HepG2 (cell line): Measurements from ENCODE around the gene WASHC3.

Source experiments
- BHLHE40 ChIP-seq: IDR thresholded peaks from 2 replicates; pipeline ENCODE4 v1.6.1; 2011; ENCODE audit warnings: low read length, improper control_type of control experiment
- CBX5 ChIP-seq: sonication (generic); formaldehyde crosslinking; IDR thresholded peaks from 2 replicates; pipeline ENCODE4 v1.4.0; 2020; ENCODE audit warnings: missing genetic modification reagents, borderline replicate concordance
- MAFK ChIP-seq, 2 experiments: IDR thresholded peaks in 1 of 2; conservative IDR thresholded peaks in 1 of 2; 2 replicates each; pipeline ENCODE4 v1.6.1; 2011; ENCODE audit warnings: improper control_type of control experiment in 2 of 2, low read length in 2 of 2
- NFRKB ChIP-seq: fragments of 450-650 bp; IDR thresholded peaks from 2 replicates; pipeline ENCODE4 v1.6.1; 2017
- POLR2A ChIP-seq, 2 experiments: IDR thresholded peaks; 2 replicates each; pipeline ENCODE4 v1.6.1; 2011; ENCODE audit warnings: low read depth in 2 of 2, low read length in 2 of 2, mild to moderate bottlenecking in 1 of 2, moderate library complexity in 1 of 2; ENCODE audit not compliant: insufficient read depth in 1 of 2
- ZNF263 ChIP-seq: sonication (generic); formaldehyde crosslinking; IDR thresholded peaks from 2 replicates; pipeline ENCODE4 v1.4.0; 2020; ENCODE audit warnings: missing genetic modification reagents
- ZNF33A ChIP-seq: sonication (generic); formaldehyde crosslinking; IDR thresholded peaks from 2 replicates; pipeline ENCODE4 v1.5.1; 2020; ENCODE audit warnings: missing genetic modification reagents, mild to moderate bottlenecking, moderate library complexity, borderline replicate concordance
- TF ChIP-seq, protein P1 (sequence below): sonication (generic); formaldehyde crosslinking; IDR thresholded peaks from 2 replicates; pipeline ENCODE4 v1.5.0; 2020; ENCODE audit warnings: mild to moderate bottlenecking, missing genetic modification reagents, moderate library complexity
- TF ChIP-seq, protein P2 (sequence below): sonication (generic); formaldehyde crosslinking; IDR thresholded peaks from 2 replicates; pipeline ENCODE4 v1.4.0; 2020; ENCODE audit warnings: missing genetic modification reagents
- TF ChIP-seq, protein P3 (sequence below): IDR thresholded peaks from 2 replicates; pipeline ENCODE4 v1.6.1; 2016; ENCODE audit warnings: control low read depth
- TF ChIP-seq, protein P4 (sequence below): sonication (generic); formaldehyde crosslinking; conservative IDR thresholded peaks from 2 replicates; pipeline ENCODE4 v1.4.0; 2020; ENCODE audit warnings: missing genetic modification reagents
- TF ChIP-seq, protein P5 (sequence below): sonication (generic); formaldehyde crosslinking; conservative IDR thresholded peaks from 2 replicates; pipeline ENCODE4 v1.4.0; 2020; ENCODE audit warnings: mild to moderate bottlenecking, missing genetic modification reagents, moderate library complexity
- TF ChIP-seq, protein P6 (sequence below): sonication (generic); formaldehyde crosslinking; IDR thresholded peaks from 2 replicates; pipeline ENCODE4 v1.4.0; 2020; ENCODE audit warnings: missing genetic modification reagents

DNA sequence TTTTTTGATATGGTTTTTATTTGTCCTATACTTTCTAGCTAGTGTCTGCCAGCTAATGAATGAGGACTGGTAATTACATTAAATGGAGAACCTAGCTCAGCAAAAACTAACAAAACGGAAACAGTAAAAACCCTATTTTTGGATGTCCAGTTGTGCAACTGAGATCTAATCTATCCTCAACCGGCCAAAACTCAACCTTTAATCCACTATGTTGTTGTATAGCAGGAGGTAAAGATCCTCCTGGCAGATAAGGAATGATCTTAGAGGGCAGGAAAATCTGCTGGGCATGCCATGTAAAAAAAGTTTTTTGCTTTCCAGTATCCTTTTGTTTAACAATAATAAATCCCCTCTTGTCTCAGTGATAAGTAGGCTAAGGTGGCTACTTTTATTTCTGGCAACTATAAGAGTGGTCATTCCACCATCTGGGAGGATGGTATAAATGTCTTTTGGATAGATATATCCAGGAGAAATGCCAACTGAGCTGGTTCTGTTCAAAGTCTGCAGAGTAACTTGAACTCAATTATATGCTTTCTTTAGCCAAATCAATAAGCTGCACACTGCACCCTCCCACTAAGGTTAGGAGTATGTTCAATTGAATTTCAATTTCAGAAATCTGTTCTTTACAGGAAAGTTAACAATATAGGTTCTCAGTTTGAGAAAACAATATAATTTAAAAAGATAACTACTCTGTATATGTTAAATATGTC, 40.1 kb downstream of the WASHC3 start:
- no peak for TF ChIP-seq POLR2A (IDR thresholded peaks at IDR 0.05; ENCODE audit: insufficient read depth in 1 of 2, low read depth in 2 of 2, low read length in 2 of 2)
- TF ChIP-seq, protein P1, sequence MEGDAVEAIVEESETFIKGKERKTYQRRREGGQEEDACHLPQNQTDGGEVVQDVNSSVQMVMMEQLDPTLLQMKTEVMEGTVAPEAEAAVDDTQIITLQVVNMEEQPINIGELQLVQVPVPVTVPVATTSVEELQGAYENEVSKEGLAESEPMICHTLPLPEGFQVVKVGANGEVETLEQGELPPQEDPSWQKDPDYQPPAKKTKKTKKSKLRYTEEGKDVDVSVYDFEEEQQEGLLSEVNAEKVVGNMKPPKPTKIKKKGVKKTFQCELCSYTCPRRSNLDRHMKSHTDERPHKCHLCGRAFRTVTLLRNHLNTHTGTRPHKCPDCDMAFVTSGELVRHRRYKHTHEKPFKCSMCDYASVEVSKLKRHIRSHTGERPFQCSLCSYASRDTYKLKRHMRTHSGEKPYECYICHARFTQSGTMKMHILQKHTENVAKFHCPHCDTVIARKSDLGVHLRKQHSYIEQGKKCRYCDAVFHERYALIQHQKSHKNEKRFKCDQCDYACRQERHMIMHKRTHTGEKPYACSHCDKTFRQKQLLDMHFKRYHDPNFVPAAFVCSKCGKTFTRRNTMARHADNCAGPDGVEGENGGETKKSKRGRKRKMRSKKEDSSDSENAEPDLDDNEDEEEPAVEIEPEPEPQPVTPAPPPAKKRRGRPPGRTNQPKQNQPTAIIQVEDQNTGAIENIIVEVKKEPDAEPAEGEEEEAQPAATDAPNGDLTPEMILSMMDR: no peak
- TF ChIP-seq BHLHE40: no peak
- TF ChIP-seq CBX5: no peak
- TF ChIP-seq, protein P2, sequence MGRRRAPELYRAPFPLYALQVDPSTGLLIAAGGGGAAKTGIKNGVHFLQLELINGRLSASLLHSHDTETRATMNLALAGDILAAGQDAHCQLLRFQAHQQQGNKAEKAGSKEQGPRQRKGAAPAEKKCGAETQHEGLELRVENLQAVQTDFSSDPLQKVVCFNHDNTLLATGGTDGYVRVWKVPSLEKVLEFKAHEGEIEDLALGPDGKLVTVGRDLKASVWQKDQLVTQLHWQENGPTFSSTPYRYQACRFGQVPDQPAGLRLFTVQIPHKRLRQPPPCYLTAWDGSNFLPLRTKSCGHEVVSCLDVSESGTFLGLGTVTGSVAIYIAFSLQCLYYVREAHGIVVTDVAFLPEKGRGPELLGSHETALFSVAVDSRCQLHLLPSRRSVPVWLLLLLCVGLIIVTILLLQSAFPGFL (CRISPR knock-in tag): no peak
- TF ChIP-seq, protein P3, sequence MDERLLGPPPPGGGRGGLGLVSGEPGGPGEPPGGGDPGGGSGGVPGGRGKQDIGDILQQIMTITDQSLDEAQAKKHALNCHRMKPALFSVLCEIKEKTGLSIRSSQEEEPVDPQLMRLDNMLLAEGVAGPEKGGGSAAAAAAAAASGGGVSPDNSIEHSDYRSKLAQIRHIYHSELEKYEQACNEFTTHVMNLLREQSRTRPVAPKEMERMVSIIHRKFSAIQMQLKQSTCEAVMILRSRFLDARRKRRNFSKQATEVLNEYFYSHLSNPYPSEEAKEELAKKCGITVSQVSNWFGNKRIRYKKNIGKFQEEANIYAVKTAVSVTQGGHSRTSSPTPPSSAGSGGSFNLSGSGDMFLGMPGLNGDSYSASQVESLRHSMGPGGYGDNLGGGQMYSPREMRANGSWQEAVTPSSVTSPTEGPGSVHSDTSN: no peak
- TF ChIP-seq MAFK (conservative IDR thresholded peaks at IDR 0.05 in 1 of 2, IDR thresholded peaks at IDR 0.05 in 1 of 2; ENCODE audit: low read length in 2 of 2): no peak
- TF ChIP-seq, protein P4, sequence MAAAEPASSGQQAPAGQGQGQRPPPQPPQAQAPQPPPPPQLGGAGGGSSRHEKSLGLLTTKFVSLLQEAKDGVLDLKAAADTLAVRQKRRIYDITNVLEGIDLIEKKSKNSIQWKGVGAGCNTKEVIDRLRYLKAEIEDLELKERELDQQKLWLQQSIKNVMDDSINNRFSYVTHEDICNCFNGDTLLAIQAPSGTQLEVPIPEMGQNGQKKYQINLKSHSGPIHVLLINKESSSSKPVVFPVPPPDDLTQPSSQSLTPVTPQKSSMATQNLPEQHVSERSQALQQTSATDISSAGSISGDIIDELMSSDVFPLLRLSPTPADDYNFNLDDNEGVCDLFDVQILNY (CRISPR knock-in tag): no peak
- no peak for TF ChIP-seq NFRKB
- no peak for TF ChIP-seq ZNF263
- TF ChIP-seq, protein P5, sequence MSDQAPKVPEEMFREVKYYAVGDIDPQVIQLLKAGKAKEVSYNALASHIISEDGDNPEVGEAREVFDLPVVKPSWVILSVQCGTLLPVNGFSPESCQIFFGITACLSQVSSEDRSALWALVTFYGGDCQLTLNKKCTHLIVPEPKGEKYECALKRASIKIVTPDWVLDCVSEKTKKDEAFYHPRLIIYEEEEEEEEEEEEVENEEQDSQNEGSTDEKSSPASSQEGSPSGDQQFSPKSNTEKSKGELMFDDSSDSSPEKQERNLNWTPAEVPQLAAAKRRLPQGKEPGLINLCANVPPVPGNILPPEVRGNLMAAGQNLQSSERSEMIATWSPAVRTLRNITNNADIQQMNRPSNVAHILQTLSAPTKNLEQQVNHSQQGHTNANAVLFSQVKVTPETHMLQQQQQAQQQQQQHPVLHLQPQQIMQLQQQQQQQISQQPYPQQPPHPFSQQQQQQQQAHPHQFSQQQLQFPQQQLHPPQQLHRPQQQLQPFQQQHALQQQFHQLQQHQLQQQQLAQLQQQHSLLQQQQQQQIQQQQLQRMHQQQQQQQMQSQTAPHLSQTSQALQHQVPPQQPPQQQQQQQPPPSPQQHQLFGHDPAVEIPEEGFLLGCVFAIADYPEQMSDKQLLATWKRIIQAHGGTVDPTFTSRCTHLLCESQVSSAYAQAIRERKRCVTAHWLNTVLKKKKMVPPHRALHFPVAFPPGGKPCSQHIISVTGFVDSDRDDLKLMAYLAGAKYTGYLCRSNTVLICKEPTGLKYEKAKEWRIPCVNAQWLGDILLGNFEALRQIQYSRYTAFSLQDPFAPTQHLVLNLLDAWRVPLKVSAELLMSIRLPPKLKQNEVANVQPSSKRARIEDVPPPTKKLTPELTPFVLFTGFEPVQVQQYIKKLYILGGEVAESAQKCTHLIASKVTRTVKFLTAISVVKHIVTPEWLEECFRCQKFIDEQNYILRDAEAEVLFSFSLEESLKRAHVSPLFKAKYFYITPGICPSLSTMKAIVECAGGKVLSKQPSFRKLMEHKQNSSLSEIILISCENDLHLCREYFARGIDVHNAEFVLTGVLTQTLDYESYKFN: no peak
- TF ChIP-seq, protein P6, sequence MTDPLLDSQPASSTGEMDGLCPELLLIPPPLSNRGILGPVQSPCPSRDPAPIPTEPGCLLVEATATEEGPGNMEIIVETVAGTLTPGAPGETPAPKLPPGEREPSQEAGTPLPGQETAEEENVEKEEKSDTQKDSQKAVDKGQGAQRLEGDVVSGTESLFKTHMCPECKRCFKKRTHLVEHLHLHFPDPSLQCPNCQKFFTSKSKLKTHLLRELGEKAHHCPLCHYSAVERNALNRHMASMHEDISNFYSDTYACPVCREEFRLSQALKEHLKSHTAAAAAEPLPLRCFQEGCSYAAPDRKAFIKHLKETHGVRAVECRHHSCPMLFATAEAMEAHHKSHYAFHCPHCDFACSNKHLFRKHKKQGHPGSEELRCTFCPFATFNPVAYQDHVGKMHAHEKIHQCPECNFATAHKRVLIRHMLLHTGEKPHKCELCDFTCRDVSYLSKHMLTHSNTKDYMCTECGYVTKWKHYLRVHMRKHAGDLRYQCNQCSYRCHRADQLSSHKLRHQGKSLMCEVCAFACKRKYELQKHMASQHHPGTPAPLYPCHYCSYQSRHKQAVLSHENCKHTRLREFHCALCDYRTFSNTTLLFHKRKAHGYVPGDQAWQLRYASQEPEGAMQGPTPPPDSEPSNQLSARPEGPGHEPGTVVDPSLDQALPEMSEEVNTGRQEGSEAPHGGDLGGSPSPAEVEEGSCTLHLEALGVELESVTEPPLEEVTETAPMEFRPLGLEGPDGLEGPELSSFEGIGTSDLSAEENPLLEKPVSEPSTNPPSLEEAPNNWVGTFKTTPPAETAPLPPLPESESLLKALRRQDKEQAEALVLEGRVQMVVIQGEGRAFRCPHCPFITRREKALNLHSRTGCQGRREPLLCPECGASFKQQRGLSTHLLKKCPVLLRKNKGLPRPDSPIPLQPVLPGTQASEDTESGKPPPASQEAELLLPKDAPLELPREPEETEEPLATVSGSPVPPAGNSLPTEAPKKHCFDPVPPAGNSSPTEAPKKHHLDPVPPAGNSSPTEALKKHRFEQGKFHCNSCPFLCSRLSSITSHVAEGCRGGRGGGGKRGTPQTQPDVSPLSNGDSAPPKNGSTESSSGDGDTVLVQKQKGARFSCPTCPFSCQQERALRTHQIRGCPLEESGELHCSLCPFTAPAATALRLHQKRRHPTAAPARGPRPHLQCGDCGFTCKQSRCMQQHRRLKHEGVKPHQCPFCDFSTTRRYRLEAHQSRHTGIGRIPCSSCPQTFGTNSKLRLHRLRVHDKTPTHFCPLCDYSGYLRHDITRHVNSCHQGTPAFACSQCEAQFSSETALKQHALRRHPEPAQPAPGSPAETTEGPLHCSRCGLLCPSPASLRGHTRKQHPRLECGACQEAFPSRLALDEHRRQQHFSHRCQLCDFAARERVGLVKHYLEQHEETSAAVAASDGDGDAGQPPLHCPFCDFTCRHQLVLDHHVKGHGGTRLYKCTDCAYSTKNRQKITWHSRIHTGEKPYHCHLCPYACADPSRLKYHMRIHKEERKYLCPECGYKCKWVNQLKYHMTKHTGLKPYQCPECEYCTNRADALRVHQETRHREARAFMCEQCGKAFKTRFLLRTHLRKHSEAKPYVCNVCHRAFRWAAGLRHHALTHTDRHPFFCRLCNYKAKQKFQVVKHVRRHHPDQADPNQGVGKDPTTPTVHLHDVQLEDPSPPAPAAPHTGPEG (CRISPR knock-in tag): no peak
- no peak for TF ChIP-seq ZNF33A (CRISPR knock-in tag)
